Neural cell (in vitro differentiated cells): ENCODE results near the gene ADAM29. TPM values are rescaled to one million over a fixed set of nuclear protein-coding genes. Genes with fewer than 3 reads are reported as not detected.
"Not testable (repeated sequence)": the region's sequence is repeated elsewhere in the genome, so short reads cannot be mapped to it uniquely, and the experiment has no call there.

Experiments
- H2AFZ ChIP-seq: fragments of 200-600, 300-800 bp; sonication (generic), shearing (Covaris generic); 2 replicates; pipeline ENCODE4 v1.6.0; 2014; ENCODE audit warnings: low read depth, mild to moderate bottlenecking, antibody characterized with exemption, low read length, moderate library complexity
- H3F3A ChIP-seq: fragments of 200-600 bp; shearing (Covaris generic); 2 replicates; pipeline ENCODE4 v1.6.1; 2016; ENCODE audit warnings: mild to moderate bottlenecking, moderate library complexity, mixed read lengths, antibody characterized with exemption, low read length; ENCODE audit not compliant: insufficient read depth, poor library complexity, severe bottlenecking
- H3K27ac ChIP-seq: fragments of 200-600, 300-800 bp; sonication (generic), shearing (Covaris generic); 2 replicates; pipeline ENCODE4 v1.5.1; 2014; ENCODE audit warnings: mild to moderate bottlenecking, low read length, moderate library complexity
- H3K27me3 ChIP-seq: fragments of 300-800, 200-600 bp; sonication (generic), shearing (Covaris generic); 2 replicates; pipeline ENCODE4 v1.6.0; 2014; ENCODE audit warnings: mild to moderate bottlenecking, low read depth, low read length, moderate library complexity; ENCODE audit not compliant: insufficient read depth
- H3K36me3 ChIP-seq: fragments of 300-800, 200-600 bp; sonication (generic), shearing (Covaris generic); 2 replicates; pipeline ENCODE4 v1.5.1; 2014; ENCODE audit warnings: mild to moderate bottlenecking, antibody characterized with exemption, low read length, moderate library complexity; ENCODE audit not compliant: insufficient read depth
- H3K4me2 ChIP-seq: fragments of 300-800, 200-600 bp; sonication (generic), shearing (Covaris generic); 2 replicates; pipeline ENCODE4 v1.6.0; 2014; ENCODE audit warnings: mild to moderate bottlenecking, low read length
- H3K4me3 ChIP-seq: fragments of 300-800, 200-600 bp; sonication (generic), shearing (Covaris generic); 2 replicates; pipeline ENCODE4 v1.5.1; 2014; ENCODE audit warnings: mild to moderate bottlenecking, low read length, moderate library complexity
- H3K79me2 ChIP-seq: fragments of 200-600 bp; shearing (Covaris generic); replicated peaks from 2 replicates; pipeline ENCODE4 v1.6.0; 2014; ENCODE audit warnings: mild to moderate bottlenecking, low read length, moderate library complexity; ENCODE audit not compliant: insufficient read depth
- H3K9ac ChIP-seq: fragments of 300-800, 200-600 bp; sonication (generic), shearing (Covaris generic); 2 replicates; pipeline ENCODE4 v1.6.1; 2016; ENCODE audit warnings: mild to moderate bottlenecking, low read length, mixed read lengths
- H3K9me2 ChIP-seq: fragments of 200-600 bp; shearing (Covaris generic); 2 replicates; pipeline ENCODE4 v1.6.1; 2016; ENCODE audit warnings: mild to moderate bottlenecking, low read length, mixed read lengths; ENCODE audit not compliant: insufficient read depth
- H3K9me3 ChIP-seq: fragments of 200-600, 300-800 bp; sonication (generic), shearing (Covaris generic); 2 replicates; pipeline ENCODE4 v1.6.1; 2016; ENCODE audit warnings: mild to moderate bottlenecking, mixed run types, low read length, moderate library complexity, mixed read lengths
- H4K20me1 ChIP-seq: fragments of 200-600 bp; shearing (Covaris generic); 2 replicates; pipeline ENCODE4 v1.6.1; 2016; ENCODE audit warnings: mild to moderate bottlenecking, mixed run types; ENCODE audit not compliant: insufficient read depth
- CTCF ChIP-seq: fragments of 450-650 bp; IDR thresholded peaks from 2 replicates; pipeline ENCODE4 v1.5.1; 2014; ENCODE audit warnings: antibody characterized with exemption, mild to moderate bottlenecking, moderate library complexity; ENCODE audit not compliant: poor library complexity, severe bottlenecking
- EP300 ChIP-seq: fragments of 450-650 bp; conservative IDR thresholded peaks from 2 replicates; pipeline ENCODE4 v1.6.1; 2014; ENCODE audit warnings: antibody characterized with exemption, mild to moderate bottlenecking, moderate library complexity; ENCODE audit not compliant: poor library complexity, severe bottlenecking
- EZH2 ChIP-seq: fragments of 200-600, 300-800 bp; shearing (Covaris generic), sonication (generic); IDR thresholded peaks from 2 replicates; pipeline ENCODE4 v1.6.1; 2014; ENCODE audit warnings: antibody characterized with exemption, low read length, borderline replicate concordance, mild to moderate bottlenecking; ENCODE audit not compliant: insufficient read depth, poor library complexity, severe bottlenecking
- MXI1 ChIP-seq: fragments of 450-650 bp; conservative IDR thresholded peaks from 2 replicates; pipeline ENCODE4 v1.6.1; 2014; ENCODE audit warnings: antibody characterized with exemption, mild to moderate bottlenecking; ENCODE audit not compliant: poor library complexity, severe bottlenecking
- POLR2AphosphoS5 ChIP-seq: IDR thresholded peaks from 2 replicates; pipeline ENCODE4 v1.6.1; 2012
- RAD21 ChIP-seq: fragments of 450-650 bp; conservative IDR thresholded peaks from 2 replicates; pipeline ENCODE4 v1.6.1; 2014; ENCODE audit warnings: antibody characterized with exemption, mild to moderate bottlenecking, moderate library complexity
- REST ChIP-seq: IDR thresholded peaks from 2 replicates; pipeline ENCODE4 v1.6.1; 2012; ENCODE audit warnings: borderline replicate concordance
- SMC3 ChIP-seq: fragments of 450-650 bp; conservative IDR thresholded peaks from 2 replicates; pipeline ENCODE4 v1.6.1; 2014; ENCODE audit warnings: antibody characterized with exemption, mild to moderate bottlenecking, moderate library complexity; ENCODE audit not compliant: poor library complexity
- TAF1 ChIP-seq: IDR thresholded peaks from 2 replicates; pipeline ENCODE4 v1.6.1; 2012; ENCODE audit warnings: low read depth
- polyA plus RNA-seq: library from polyadenylated mRNA; depleted of rRNA; stranded (reverse); fragments of >200 nt; gene quantifications from 2 replicates; pipeline ENCODE4 v1.2.3, GENCODE V29; 2014

The ADAM29 gene
- polyA plus RNA-seq, 1 donor from 2014 or later = 0.48 TPM

GRCh38 chr4:174999407-174999806 is 81.2 kb downstream of the ADAM29 start:
- Histone ChIP-seq H3K36me3 (no peaks in the 10 kb centered on the region), H3K4me2 (no peak overlapping the region), H3K9me3 (peaks cover 3% of the 10 kb centered on the region), H3K9ac (no peak overlapping the region), H3F3A (no peaks in the 10 kb centered on the region), H3K27ac (no peak overlapping the region), H3K9me2 (no peaks in the 10 kb centered on the region), H3K4me3 (no peak overlapping the region), H4K20me1 (no peaks in the 10 kb centered on the region), H3K27me3 (no peaks in the 10 kb centered on the region), H2AFZ (no peak overlapping the region), H3K79me2 (no peaks in the 10 kb centered on the region)
- TF ChIP-seq SMC3 (no peak), RAD21 (no peak), EP300 (no peak), REST (no peak), TAF1 (no peak), EZH2 (no peak), POLR2AphosphoS5 (no peak), CTCF (no peak), MXI1 (no peak)

- Histone ChIP-seq H3K9ac (no peak overlapping the region), H3K36me3 (no peaks in the 10 kb centered on the region)
- TF ChIP-seq RAD21 = no peak
- TF ChIP-seq TAF1 = no peak
- TF ChIP-seq POLR2AphosphoS5 = no peak
- no peak for TF ChIP-seq EZH2
- TF ChIP-seq CTCF = no peak
- no peak for TF ChIP-seq REST
- no peak for TF ChIP-seq SMC3
- TF ChIP-seq EP300 = no peak
- TF ChIP-seq MXI1 = no peak
Observed at GRCh38 chr4:175017751-175018150, 99.6 kb downstream of the ADAM29 start.

GRCh38 chr4:175019447-175019846 is 101.3 kb downstream of the ADAM29 start:
- not testable (repeated sequence) for H3K4me2 ChIP-seq, H3K9ac ChIP-seq, H3K9me2 ChIP-seq, H3K36me3 ChIP-seq, H3K27ac ChIP-seq, H3K79me2 ChIP-seq, H2AFZ ChIP-seq, H3K9me3 ChIP-seq, H3F3A ChIP-seq, H3K4me3 ChIP-seq, H4K20me1 ChIP-seq, H3K27me3 ChIP-seq

More at GRCh38 chr4:175017751-175018150, 99.6 kb downstream of the ADAM29 start:
- no peaks in the 10 kb centered on the region for H3F3A ChIP-seq
- no peaks in the 10 kb centered on the region for H4K20me1 ChIP-seq
- H3K9me2 ChIP-seq = no peaks in the 10 kb centered on the region
- no peaks in the 10 kb centered on the region for H3K27me3 ChIP-seq
- H3K4me3 ChIP-seq = no peak overlapping the region
- no peak overlapping the region for H2AFZ ChIP-seq
- H3K9me3 ChIP-seq = no peaks in the 10 kb centered on the region
- H3K79me2 ChIP-seq = no peaks in the 10 kb centered on the region
- H3K4me2 ChIP-seq = no peak overlapping the region
- no peak overlapping the region for H3K27ac ChIP-seq
